Neural progenitor cell (in vitro differentiated cells): ENCODE results near the gene CAMKMT.

ENCODE experiments used
- CTCF ChIP-seq: fragments of 200-600 bp; sonication (generic); IDR thresholded peaks from 2 replicates; pipeline ENCODE4 v1.5.1; 2017; ENCODE audit warnings: antibody characterized with exemption, mild to moderate bottlenecking
- EZH2 ChIP-seq: fragments of 200-600 bp; sonication (generic); IDR thresholded peaks from 2 replicates; pipeline ENCODE4 v1.6.1; 2017; ENCODE audit warnings: antibody characterized with exemption, mild to moderate bottlenecking, moderate library complexity

- TF ChIP-seq CTCF: no peak
- TF ChIP-seq EZH2: peak; percentile 36
These were observed 439.6 kb downstream of the CAMKMT start for GRCh38 chr2:44801289-44801840.
